Right ventricle myocardium superior (tissue), 1 donor: ENCODE data around the gene ATP13A3. TPM values are rescaled to one million over a fixed set of nuclear protein-coding genes. Genes with fewer than 3 reads are reported as not detected.

Experiments
- ATAC-seq: fragments of 200-7000 bp; cut with Tn5 transposase; one replicate; pipeline ENCODE4 v1.9.1; 2020; ENCODE audit warnings: mild to moderate bottlenecking; ENCODE audit not compliant: poor library complexity
- DNase-seq: peaks from one replicate; pipeline ENCODE4 v3.0.0-alpha.2; 2020
- intact Hi-C: fragments of 100-400 bp; cut with DNase I; formaldehyde crosslinking; loops from one replicate; pipeline ENCODE4 v1.11.2; 2022
- total RNA-seq: library from RNA; stranded (reverse); fragmentation: NEBNext Ultra II Directional; extraction: Animal tissue kit (Norgen Biotek cat#: 25700); gene quantifications from one replicate; pipeline ENCODE4 v1.2.1, GENCODE V29; 2021
- donor health status: DM: no; HTN: yes; CAD: no; lungs with severe emphysema.

ATP13A3 gene
- total RNA-seq, 1 donor from 2014 or later, result 60.4 TPM

DNA sequence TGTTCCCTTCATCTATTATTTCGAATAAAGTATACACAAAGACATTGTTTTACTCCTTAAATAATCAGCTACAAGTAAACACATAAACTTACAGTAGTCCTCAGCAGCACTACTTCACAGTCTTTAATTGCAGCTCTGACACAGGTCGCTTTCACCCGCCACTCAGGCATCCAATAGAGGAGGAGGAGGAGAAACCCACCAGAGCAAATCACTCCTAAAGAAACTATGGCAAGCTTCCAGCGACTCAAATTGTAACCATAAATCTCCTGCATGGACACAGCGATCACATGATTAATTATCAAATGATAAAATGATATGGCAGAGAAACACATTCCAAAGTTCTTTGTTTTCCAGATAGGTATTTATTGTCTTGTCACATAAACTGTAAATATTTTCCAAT, 26.2 kb downstream of the ATP13A3 start:
- ATAC-seq, result no peak
- DNase-seq, result no peak
- intact Hi-C loops, result no loop called here

DNA sequence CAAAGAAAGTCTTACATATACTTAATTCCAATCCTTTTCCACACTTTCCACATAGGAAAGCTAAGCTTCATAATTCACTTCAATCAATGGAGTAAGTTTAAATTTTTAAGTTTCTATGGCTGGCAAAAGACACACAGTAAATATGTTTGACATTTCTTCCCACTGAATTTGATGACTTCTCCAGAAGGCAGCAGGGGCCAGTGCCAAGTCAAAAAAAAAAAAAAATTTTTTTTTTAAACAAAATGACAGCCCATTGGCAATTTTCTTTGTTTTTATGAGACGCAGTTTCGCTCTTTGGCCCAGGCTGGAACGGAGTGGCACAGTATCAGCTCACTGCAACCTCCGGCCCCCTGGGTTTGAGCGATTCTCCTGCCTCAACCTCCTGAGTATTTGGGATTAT, 28.7 kb downstream of the ATP13A3 start:
- no peak for ATAC-seq
- intact Hi-C loops, result no loop called here
- no peak for DNase-seq

DNA sequence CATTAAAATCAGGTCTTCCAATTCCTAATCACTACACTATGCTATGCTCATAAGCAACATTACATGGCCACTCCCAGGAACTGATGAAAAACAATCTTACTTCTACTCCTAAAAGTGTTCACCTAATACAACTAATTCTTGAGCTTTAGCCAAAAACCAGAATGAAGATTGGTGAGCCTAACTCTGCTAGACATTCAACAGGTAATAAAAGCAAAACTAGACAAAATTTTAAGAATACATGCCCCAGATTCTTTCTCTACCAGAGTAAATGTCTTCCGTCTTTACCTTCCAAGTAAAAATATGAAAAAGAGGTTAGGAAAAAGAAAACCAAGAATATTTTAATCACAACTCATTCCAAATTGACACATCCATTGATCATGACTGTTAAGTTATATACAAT, 31.3 kb downstream of the ATP13A3 start:
- ATAC-seq (no peak), DNase-seq (no peak)
- intact Hi-C loops, result no loop called here

DNA sequence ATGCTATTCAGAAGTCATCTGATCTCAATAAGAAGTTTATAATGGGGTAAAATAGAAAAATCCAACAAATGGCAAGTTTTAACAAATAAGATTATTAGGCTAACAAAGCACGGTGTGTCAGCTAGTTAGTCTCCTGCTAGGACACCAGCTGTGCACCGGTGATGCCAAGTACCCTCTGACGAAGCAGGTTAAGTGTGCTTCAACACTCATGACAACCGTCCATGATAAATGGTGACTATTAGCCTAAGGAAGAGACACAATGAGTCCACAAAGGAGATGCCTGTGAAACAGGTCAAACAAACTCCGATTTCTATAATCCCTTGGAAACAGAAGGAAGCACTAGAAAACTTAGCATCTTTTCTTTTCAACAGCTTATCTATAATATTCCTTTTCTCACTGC, 36.5 kb downstream of the ATP13A3 start:
- ATAC-seq, result no peak
- no peak for DNase-seq
- intact Hi-C loops, result no loop called here

DNA sequence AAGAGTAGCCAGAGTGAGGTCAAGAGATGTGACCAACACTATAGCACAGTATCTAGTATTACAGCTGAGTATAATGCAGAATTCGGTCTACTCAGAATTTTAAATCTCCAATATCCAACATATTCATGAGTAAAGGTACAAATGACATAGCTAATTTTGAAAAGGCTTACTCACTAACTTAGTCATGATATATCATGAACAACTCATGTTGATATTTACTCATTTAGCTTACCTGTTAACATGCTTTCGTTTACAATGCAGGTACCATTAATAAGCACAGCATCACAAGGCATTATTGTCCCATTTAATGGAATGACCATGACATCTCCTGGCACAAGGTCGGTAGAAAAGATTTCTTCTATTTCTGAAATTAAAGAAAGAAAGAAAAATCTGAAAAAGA, 36.9 kb downstream of the ATP13A3 start:
- DNase-seq (no peak), ATAC-seq (no peak)
- intact Hi-C loops, result no loop called here

DNA sequence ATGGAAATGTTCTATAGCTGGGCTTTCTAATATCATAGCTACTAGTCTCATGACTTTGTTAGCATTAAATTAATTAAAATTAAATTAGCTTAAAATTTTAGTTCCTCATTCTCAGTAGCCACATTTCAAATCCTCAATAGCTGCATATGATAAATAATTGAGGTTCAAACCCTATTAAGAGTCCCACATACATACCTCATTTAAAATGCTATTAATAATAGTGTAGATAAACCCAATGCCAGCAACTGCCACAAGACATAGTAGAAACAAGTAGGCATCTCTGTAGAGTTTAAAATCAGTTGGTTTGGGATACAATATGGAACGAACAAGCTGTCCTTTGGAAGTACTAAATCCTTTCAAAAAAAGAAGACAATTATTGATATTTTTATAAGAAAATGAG, 39.1 kb downstream of the ATP13A3 start:
- ATAC-seq (no peak), DNase-seq (no peak)
- intact Hi-C loops, result no loop called here

DNA sequence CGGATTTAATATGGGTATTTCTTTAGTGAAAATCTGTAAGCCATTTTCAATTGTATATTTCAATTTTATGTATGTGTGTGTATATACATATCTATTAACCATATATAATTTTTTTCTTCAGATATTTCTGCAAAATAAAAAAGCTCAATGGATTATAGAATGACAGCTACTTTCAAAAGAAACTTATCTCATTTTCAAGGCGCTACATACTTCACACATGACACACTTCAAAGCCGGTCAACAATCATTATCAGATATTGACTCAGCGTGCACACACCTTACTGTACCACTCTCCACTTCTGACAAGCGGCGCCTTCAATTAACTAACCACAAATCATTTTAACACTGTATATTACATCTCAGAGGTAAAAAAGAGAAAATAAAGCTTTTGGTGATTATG, 39.6 kb downstream of the ATP13A3 start:
- ATAC-seq (no peak), DNase-seq (no peak)
- intact Hi-C loops, result no loop called here

DNA sequence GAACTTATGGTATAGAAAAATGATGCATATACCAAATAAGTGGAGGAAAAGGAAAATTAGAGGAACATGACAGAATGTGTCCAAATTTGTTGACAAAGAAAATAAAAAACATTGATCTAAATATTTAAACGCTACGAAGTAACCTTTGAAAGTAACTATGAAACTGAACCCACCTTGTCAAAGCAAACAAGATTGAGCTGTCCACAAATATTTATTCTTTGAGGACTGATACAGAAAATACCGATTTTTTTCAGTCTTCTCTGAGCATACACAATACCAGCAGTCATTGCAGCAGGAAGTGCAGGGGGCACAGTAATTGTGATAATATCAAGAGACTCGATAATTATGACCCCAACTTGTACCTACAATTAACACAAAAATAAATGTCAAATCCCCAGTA, 40.0 kb downstream of the ATP13A3 start:
- intact Hi-C loops, result no loop called here
- DNase-seq (no peak), ATAC-seq (no peak)

DNA sequence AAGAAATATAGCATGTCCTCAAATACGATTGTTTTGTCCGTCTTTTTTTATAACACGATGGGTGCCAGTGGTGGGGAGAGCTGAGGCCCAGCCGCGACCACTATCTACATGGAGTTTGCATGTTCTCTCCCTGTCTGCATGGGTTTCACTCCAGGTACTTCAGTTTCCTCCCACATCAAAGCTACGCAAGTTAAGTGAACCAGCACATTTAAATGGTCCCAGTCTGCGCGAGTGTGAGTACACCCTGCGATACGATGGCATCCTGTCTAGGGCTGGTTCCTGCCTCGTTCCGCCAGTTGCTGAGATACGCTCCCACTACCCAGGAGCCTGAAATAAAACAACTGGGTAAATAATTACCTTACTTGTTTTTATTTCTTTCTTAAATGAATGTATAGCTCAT, 40.6 kb downstream of the ATP13A3 start:
- intact Hi-C loops, result no loop called here
- DNase-seq (no peak), ATAC-seq (no peak)

DNA sequence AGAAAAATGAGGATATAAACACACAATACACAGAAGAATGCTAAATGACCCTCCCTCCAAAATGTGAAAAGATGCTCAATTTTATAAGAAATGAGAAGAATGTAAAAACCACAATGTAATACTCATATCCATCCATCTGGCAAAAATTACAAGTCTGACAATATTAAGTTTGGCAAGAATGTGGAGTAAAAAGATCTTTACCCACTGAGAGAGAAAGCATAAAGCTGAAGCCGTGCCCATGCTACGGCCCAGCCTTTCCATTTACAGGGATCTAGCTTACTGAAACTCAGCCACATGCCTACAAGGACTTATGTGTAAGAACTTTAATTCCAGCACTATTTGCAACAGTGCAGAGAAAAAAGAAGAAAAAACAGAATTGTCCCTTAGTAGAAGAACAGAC, 42.9 kb downstream of the ATP13A3 start:
- intact Hi-C loops, result no loop called here
- DNase-seq (no peak), ATAC-seq (no peak)

DNA sequence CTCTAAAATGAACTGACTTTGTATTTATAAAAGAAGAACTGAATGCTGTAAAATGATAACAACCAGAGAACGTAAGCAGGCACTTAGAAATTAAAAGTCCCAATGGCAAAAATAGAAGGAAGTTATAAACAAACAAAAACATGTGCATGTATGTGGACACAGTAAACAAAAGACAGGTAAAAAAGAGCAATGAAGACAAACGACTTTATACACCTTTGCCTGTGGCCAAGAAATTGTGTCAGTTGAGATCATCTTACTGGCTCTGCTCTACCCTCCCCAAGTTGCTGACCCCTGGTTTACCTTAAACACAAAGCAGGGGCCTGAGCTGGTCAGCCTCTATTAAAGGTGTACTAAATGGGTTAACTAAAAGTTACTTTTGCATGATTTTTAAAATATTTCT, 46.0 kb downstream of the ATP13A3 start:
- DNase-seq (no peak), ATAC-seq (no peak)
- intact Hi-C loops, result no loop called here

DNA sequence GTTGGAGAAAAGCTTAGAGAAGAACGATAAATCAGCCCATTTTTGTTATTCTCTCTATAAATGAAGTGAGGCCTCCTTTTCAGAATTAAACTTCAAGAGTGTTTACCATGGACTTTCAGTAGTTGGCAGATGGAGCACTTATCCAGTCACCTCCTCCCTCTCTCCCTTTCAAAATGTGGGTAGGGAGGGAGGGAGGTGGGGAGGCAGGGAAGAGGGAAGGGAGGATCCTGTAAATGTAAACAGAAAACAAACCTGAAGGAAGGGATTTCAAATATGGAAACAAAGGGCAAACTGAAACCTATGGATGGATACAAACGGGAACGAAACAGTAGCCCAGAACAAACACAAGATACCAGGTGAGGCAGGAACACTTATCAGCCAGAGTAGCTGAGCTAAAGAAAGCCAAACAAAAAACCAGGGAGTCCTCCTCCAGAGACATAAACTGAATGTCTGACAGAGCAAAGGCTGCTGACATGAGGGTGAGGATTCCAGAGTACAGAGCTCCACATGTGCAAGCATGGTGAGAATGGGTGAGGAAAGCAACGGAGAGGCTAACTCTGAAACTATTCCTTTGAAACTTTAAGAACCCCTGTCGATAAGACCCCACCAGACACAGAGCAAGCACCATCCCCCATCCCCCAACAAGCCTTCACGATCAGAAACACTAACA, 46.8 kb downstream of the ATP13A3 start:
- intact Hi-C loops, result no loop called here

DNA sequence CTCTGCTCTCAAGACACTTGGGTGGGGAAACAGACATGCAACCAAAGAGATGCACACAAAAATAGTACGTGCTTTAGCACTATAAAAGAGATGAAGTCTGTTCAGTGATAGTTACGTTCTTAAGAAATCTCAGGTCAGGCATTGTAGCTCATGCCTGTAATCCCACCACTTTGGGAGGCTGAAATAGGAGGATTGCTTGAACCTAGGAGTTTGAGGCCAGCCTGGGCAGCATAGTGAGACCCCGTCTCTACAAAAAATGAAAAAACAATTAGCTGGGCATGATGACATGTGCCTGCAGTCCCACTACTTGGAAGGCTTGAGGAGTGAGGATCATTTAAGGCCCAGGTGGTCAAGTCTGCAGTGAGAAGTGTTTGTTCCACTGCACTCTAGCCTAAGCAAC, 52.3 kb downstream of the ATP13A3 start:
- DNase-seq, result no peak
- intact Hi-C loops, result no loop called here
- no peak for ATAC-seq

More for the DNA sequence above, 46.8 kb downstream of the ATP13A3 start:
- ATAC-seq (no peak), DNase-seq (no peak)

DNA sequence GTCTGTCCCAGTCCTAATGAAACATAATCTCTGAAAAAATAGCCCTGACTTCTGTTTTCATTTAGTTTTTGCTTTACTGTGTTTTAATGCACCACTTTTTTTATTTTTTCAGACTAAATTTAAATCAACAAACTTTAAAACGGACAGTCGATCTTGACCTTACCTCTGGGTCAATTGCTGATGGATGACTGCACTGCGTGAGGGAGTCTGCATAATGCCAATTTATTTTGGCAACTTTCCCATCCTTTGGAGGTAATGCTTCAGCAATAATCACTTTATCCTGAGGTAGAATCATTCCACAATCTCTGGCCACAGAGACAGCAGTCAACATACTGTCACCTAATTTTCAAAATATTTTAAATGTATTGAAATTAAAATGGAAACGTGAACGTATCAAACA, 55.2 kb downstream of the ATP13A3 start:
- DNase-seq, result no peak
- intact Hi-C loops, result no loop called here
- no peak for ATAC-seq

DNA sequence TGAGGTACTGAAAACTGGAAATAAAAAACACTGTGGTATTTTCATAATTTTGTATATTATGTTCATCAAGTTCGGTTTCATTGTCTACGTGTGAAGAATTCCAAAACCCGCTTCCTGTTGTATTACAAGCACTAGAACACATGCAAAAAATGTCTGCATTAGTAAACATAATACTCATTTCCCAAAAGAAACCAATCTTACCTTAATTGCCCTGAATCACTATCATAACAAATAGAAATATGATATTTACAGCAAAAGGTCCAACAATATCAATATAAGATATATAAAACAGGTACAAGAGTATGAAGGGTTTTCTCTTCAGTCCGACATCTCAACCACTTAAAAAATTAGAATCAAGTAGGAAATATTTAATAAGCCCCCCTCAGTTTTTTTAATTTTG, 61.4 kb downstream of the ATP13A3 start:
- ATAC-seq (no peak), DNase-seq (no peak)
- intact Hi-C loops, result no loop called here

DNA sequence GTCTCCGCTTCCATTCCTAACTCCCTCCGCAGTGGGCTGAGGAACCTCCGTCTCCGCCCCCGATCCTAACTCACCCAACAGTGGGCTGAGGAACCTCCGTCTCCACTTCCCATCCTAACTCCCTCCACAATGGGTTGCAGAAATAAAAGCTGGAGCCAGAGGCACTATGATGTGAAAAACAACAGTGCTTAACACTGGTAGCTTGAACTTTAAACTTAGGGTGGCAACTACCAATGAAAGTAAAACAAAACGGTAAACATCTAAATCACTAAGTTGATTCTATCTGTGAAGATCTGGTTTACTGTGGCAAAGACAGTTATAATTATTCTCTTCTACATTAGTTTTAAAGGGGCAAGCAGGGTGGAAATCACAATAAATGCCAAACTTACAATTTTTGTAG, 61.8 kb downstream of the ATP13A3 start:
- ATAC-seq, result no peak
- no peak for DNase-seq
- intact Hi-C loops, result no loop called here

DNA sequence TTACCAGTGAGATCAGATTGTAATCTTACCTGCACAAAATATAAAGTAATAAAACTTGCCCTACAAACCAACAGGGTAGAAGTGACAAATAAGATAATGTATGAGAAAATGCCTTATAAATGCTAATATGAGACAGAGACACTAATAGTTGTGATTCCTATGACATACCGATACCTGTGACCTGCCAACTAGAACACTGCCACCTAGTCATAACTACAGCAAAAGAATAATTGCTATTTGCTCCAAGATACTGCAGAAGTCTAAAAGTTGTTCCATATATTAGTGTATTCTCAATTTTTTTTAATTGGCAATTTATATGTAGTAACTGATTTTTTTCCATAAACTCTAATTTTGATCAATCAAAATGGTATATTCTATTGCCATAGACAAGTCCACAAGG, 62.4 kb downstream of the ATP13A3 start:
- DNase-seq, result no peak
- ATAC-seq, result no peak
- intact Hi-C loops, result no loop called here

DNA sequence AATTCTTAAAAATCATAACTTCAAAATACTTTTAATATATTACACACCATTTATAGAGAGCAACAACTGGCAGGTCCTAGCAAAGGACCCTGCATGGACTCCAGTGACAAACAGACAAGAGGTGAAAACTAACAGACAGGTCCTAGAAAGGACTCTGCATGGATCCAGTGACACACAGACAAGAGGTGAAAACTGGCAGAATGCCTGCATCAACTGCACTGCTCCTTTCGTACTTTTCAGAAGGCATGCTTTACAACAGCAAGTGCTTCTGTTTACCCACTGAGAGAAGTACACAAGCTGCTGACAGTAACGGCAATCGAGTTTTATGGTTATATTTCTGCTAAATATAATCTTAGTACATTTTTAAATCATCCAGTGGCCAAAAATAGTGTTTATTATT, 63.5 kb downstream of the ATP13A3 start:
- intact Hi-C loops, result no loop called here
- peak; percentile 82 for ATAC-seq
- no peak for DNase-seq

DNA sequence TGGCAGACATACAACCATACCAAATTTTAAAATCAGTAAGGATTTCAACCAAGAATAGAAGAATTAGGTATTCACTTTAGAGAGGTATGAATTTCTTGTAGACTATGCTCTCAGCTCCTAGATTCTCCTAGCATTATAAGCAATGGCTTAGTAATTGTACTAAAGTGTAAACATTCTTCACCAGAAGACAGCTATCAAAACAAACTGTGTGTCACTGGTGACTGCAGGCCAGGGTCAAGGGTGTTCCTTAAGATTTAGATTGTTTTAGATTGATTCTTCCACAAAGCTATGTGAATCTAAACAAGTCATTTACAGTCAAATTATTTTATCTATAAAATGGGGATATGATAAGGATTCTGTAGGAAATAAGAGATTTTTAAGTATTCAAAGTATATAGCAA, 64.6 kb downstream of the ATP13A3 start:
- no peak for DNase-seq
- intact Hi-C loops, result no loop called here
- no peak for ATAC-seq

DNA sequence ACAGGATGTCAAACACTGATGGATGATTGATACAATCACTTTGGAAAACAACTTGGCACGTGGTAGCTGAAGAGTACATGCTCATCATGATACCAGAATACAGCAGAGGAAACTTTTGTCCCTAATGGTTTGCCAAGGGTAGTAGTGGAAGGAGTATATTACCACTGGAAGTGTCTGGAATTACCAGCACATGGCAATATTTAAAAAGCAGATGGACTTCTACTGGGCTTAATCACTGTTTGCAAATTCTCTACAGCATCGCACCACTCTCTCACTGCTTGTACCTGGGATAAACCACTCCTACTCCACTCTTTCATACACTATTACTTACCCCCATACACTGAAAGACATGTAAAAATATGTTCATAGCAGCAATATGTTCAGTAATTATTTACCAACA, 68.1 kb downstream of the ATP13A3 start:
- DNase-seq (no peak), ATAC-seq (no peak)
- intact Hi-C loops, result no loop called here

DNA sequence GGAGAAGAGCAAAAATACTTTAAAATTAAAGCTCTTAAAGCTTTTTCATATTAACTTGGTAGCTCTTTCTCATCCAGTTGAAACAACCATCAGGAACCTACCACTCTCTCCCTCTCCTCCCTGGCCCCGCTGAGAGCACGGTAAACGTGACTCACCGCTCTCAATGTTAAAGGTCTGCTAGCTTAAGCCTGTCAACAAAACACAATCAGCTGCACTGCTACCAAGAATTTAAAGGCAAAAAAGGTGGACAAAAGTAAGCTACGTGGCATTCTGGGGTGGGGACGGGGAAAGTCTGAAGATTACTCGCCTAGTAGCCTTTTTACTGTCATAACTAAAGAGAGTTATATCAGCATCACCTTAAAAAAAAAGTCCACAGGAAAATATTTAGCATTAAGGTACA, 79.4 kb downstream of the ATP13A3 start:
- intact Hi-C loops, result loop anchor here (10.0 kb wide), 1 partner anchor 623 kb away; no protein-coding TSS in a partner anchor
- ATAC-seq (no peak), DNase-seq (no peak)
